ENCODE results near the gene CDH23.

CDH23 gene

DNA sequence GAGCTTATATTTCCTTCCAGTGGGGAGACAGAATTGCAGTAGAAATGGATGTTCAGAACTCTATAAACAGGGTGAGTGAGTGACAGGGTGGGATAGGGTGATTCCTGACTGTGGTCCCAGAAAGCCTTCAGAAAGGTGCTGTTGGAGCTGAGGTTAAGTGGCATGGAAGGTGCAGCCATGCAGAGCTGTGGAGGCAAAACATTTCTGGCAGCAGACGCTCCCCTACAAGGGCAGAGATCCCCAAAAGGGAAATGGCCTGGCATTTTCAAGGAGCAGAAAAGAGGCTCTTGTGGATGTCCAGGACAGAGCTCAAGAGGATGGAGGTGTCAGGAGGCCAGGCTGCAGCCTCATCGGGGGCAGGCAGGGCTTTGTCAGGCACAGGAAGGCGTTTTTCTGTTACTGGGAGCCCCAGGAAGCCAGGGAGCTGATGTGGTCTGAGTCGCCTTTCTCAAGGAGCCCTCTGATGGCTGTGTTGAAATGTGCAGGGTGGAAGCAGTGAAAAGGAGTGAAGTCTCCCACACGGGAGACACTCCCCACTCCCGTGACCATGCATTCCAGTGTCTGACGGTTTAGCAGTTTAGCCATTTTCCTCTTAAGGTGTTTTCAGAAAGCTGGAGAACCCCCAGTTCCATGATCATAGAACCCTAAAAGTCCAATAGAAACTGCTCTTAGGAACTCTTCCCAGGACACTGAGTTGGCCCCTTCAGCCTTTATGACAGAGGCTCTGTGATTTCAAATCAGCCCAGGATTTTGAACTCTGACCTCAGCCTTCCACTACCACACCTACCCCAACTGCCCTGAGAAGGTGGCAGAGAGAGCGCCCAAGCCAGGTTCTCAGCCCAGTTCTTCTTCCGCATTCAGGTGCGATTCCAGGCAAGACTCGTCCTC, 226.6 kb downstream of the CDH23 start:
- no peak for DNase-seq (ENCODE audit: low read depth)

- no peak for DNase-seq (ENCODE audit: low read depth)
These were observed 227.2 kb downstream of the CDH23 start for GRCh38 chr10:71623986-71624291.

GRCh38 chr10:71625445-71626175, 228.9 kb downstream of the CDH23 start:
- DNase-seq (ENCODE audit: low read depth) = no peak

GRCh38 chr10:71627230-71627939, 230.7 kb downstream of the CDH23 start:
- no peak for DNase-seq (ENCODE audit: low read depth)

DNA sequence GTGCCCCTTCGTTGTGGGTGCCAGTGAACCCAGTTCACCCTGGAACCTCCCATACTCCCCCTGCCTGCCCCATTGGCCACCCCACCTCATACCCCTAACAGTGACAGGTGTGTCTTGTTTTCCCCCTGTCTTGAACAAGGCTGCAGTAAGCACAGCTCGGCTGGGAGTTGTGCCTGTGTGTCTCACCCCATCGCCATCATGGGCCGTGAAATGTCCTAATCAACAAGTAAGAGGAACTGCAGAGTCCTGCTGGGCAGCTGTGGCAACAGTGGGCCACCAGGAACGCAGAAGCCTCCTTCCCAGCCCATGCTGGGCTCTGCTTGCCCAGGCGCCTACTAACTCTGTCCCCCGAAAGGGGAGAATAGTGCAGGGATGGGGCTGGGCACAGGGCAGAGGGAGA, 231.2 kb downstream of the CDH23 start:
- no peak for DNase-seq (ENCODE audit: low read depth)

GRCh38 chr10:71629131-71629530, 232.4 kb downstream of the CDH23 start:
- no peak for DNase-seq (ENCODE audit: low read depth)

DNA sequence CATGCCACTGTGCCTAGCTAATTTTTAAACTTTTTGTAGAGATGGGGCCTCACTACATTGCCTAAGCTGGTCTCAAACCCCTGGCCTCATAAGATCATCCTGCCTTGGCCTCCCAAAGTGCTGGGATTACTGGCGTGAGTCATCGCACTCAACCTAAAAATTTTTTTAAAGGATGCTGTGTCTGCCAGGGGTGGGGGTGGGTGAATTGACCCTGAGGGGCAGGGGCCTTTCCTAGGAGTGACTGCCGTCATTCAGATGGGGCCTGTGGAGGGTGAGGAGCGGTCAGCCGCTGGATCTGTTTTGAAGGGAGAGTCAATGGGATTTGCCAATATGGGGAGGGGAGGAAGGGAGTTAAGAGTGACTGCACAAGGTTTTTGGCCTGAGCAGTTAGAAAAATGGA, 233.4 kb downstream of the CDH23 start:
- DNase-seq (ENCODE audit: low read depth) = no peak

GRCh38 chr10:71631007-71631861, 234.5 kb downstream of the CDH23 start:
- DNase-seq (ENCODE audit: low read depth) = no peak

- DNase-seq (ENCODE audit: low read depth) = no peak
These were observed 235.6 kb downstream of the CDH23 start for GRCh38 chr10:71632200-71632820.

DNA sequence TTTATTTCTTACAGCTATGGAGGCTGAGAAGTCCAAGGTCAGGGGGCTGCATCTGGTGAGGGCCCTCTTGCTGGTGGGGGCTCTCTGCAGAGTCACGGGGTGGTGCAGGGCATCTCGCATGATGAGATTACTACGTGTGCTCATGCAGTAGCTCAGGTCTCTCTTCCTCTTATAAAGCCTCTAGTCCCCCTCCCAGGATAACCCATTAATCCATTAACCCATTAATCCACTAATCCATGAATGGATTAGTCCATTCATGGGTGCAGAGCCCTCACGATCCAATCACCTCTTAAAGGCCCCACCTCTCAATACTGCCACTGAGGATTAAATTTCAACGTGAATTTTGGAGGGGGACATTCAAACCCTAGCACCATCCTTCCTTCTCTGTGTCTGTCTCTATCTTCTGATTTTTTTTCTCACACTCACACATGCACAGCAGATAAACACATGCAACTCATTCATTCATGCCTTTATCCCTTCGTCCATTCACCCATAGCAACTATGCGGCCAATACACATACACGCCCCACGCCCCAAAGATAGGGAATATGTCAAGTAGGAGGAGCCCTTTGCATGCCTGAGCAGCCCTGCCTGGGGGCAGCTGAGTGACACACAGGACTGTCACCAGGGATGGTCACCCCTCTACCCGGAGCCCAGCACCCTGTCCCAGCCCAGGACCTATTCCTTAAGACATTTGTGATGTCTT, 236.3 kb downstream of the CDH23 start:
- DNase-seq (ENCODE audit: low read depth) = no peak

GRCh38 chr10:71633920-71634319, 237.2 kb downstream of the CDH23 start:
- no peak for DNase-seq (ENCODE audit: low read depth)

DNA sequence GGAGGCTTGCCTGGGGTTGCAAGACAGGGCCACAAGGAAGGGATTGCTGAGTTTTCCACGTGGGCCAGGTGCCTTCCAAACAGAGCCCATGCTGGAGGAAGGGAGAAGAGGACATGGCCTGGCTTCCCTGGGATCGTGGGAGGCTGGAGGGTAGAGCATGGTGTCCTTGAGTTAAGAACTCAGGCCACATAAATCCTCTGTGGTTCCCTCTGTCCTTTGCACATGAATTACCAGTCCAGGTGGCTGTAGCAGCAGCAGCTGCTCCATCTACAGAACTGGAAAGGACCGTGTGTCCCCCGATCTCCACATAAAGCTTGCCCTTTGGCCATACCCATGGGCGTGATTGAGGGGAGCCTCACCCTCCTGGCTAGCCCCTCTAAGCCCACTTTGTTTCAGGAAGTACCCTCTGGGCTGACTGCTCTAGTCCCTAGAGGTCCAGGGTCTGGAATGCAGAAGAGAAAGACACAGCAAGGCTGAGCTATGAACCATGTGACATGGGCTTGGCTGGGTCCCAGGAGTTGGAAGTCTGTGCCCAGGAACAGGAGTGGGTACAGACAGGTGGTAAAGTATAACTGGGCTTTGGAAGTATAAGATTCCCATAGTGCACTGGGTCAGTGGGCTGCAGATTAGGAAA, 237.9 kb downstream of the CDH23 start:
- DNase-seq (ENCODE audit: low read depth) = no peak

GRCh38 chr10:71635251-71635866, 238.6 kb downstream of the CDH23 start:
- DNase-seq (ENCODE audit: low read depth) = no peak

- DNase-seq (ENCODE audit: low read depth) = no peak
These were observed 239.1 kb downstream of the CDH23 start for GRCh38 chr10:71635867-71636266.

- no peak for DNase-seq (ENCODE audit: low read depth)
These were observed 239.9 kb downstream of the CDH23 start for GRCh38 chr10:71636588-71636987.

- DNase-seq (ENCODE audit: low read depth) = no peak
These were observed 240.6 kb downstream of the CDH23 start for GRCh38 chr10:71637305-71637704.

DNA sequence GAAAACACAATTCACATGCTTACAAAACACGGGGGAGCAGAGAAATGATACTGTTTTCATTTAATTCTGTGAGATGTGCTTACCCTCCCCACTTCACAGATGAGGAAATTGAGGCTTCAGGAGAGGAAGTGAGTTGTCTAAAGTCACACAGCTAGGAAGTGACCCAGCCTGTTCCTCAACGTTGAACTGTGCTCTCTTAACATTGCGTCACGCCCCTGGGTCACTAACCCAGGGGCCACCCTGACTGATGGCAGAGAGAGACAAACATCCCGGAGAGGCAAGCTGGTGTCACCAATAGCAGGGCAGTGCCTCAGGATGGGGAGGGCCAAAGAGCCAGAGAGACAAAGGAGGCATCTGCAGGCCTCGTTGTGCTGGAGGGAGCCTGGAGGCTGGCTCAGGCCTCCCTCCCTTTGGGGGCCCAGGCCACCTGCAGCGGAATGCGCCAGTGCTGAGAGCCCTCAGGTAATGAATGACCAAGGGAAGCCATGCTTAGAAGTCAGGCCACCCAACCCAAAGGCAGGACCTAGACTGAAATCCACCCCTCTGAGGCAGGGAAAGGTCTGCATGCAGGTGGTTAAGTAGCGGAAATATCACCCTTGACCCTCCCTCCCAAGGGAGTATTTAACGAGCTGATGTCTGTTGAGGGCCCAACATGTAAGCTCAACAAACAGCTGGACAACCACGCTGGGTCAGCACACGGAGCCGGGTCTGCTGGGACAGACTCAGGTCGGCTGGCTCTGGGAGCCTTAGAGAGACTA, 241.5 kb downstream of the CDH23 start:
- DNase-seq (ENCODE audit: low read depth) = no peak

DNA sequence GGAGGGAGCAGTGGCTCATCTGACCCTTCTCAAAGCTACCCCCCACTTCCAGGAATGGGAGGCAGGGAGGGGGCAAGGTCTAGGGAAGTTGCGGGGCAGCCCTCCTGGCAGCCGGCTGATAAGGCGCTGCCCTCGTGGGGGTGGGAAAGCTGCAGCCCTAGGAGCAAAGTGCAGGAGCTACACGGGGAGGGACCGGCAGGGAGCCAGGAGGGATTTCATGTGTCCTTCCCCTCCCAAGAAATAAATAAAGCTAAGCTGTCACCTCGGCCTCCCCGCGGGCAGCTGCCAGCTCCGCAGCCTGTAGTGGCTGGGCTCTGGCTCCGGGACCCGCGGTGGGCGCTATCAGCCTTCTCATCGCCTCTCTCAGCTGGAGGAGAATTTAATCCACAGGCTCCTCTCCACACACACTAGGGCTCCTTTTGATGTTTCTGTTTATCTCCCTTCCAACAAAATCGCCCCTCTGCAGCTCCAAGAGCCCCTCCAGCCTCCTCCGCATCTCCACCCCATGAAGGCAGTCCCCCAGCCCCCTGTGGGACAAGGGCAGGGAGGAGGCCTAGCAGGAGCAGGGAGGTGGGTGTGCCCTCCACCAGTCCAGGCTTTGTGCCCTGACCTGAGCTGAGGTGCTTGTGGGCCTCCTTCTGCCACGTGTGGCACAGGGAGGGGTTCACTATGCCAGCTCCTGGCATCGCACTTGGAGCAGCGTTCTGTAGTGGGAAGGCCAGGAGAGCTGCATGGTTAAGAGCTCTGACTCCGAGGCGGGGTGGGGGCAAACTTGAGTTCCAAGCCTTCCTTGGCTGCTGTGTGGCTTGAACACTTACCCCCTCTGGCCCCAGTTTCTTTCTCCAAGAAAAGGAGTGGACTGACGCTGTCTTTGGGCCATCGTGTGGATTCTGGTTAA, 242.4 kb downstream of the CDH23 start:
- no peak for DNase-seq (ENCODE audit: low read depth)

Data from stimulated activated CD8-positive, alpha-beta memory T cell treated with anti-CD3 and anti-CD28 coated beads, Interleukin-4, amount 100 ng/mL, for 24 hours (primary cell).